LoVo (cell line): ENCODE data around the gene SELENOO.

ENCODE experiments used
- DNase-seq: peaks from one replicate; pipeline ENCODE4 v3.0.0-alpha.2; 2016; ENCODE audit warnings: low spot score

Gene SELENOO

GRCh38 chr22:50255099-50255498 lies 54.3 kb downstream of the SELENOO start:
- no peak for DNase-seq

GRCh38 chr22:50255607-50256006 lies 54.8 kb downstream of the SELENOO start:
- no peak for DNase-seq

GRCh38 chr22:50256258-50256862 lies 55.5 kb downstream of the SELENOO start:
- DNase-seq = no peak

DNA sequence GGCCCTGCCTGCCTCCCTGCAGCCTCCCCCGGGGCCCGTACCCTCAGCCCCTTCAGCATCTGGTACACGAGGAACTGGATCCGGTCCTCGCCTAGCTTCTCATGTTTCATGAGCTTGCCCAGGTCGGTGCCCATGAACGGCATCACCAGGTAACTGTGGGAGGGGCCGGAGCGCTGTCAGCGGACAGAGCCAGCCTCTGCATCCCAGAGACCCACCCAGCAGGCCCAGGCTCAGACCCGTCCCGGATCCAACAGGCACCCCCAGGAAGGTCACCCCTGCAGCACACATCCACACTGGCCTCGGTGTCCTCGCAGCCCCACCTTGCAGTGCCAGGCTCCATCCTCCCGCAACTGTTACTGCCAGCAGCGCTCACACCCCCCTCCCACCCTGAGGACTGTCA lies 56.2 kb downstream of the SELENOO start:
- no peak for DNase-seq

- DNase-seq = no peak
Measured at GRCh38 chr22:50257451-50258360, 56.9 kb downstream of the SELENOO start.

GRCh38 chr22:50258361-50259292 lies 57.8 kb downstream of the SELENOO start:
- no peak for DNase-seq

DNA sequence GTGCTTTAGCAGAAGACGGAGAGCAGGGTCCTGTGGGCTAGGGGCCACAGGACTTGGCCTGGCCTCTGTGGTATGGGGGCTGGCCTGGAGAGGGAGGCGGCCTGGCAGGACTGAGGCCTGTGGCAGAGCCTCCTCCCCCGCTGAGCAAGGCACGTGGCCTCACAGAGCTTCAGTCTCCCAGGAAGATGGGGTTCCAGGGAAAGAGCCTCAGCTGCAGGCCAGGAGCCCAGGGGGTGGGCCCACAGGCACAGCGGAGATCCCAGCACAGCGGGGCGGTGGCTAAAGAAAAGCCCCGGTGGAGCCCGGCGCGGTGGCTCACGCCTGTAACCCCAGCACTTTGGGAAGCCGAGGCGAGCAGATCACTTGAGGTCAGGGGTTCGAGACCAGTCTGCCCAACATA lies 58.5 kb downstream of the SELENOO start:
- no peak for DNase-seq

- no peak for DNase-seq
Measured at GRCh38 chr22:50260434-50260800, 59.6 kb downstream of the SELENOO start.

GRCh38 chr22:50260801-50261614 lies 60.2 kb downstream of the SELENOO start:
- DNase-seq = peak; percentile 45

GRCh38 chr22:50261615-50262459 lies 61.0 kb downstream of the SELENOO start, which contains the start of gene MAPK12:
Gene MAPK12, minus strand, starts transcription at chr22:50261683. Its CDS starts 174 bp downstream, at chr22:50261509.
- no peak for DNase-seq

GRCh38 chr22:50262460-50262911 lies 61.7 kb downstream of the SELENOO start:
- no peak for DNase-seq

DNA sequence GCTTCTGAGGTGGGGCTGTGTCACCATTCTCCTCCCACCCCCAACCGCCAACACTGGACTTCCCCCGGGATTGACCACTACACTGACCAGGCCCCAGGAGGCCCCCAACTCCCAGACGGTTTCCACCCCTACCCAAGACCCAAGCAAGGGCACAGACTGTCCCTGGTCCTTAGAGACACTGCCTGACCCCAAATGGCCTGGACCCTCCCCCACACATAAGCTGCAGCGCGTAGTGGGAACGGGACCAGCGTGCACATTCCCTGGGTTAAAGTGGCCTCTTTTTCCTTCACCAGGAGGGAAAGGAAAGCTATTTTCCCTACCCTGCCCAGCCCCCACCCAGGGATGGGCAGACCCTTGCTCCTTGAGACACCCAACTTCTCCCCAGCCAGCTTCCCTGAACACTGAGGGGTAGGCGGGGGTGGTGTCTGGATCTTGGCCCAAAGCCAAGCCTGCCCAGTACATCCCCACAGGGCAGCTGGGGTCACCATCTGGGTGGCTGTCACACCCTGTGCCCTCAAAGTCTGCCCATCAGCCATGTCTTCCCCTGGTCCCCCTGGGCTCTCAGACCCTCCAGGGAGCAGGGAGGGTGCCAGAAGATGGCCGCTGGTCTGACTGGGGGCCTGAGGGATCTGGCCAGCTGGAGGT lies 62.3 kb downstream of the SELENOO start:
- no peak for DNase-seq

DNA sequence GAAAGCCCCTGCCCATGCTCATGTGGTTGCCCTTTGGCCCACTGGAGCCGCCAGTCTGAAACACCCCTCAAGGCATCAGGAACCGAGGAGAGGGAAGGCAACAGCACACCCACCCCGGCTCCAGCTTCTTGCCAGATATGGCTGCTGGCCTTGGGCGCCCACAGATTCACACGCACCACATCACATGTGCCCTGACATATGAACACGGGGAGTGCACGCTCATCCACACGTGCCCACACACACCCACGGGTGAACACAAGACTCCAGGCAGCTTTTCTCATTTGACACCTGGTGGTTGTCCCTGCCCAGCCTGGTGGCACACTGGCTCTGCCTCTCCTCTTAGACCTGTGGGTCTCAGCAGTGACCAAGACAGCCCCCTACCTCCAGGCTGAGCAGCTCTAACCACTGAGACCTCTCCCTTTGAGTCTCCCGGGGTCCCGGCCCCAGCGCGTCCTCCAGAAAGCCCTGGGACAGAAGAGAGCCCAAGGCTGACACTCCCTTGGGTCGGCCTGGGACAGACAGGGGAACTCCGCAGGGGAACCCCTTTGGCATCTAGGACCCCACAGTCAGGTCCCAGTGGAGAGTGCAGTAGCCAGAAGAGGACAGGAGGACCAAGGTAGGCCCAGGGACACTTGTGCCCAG lies 63.4 kb downstream of the SELENOO start:
- no peak for DNase-seq

DNA sequence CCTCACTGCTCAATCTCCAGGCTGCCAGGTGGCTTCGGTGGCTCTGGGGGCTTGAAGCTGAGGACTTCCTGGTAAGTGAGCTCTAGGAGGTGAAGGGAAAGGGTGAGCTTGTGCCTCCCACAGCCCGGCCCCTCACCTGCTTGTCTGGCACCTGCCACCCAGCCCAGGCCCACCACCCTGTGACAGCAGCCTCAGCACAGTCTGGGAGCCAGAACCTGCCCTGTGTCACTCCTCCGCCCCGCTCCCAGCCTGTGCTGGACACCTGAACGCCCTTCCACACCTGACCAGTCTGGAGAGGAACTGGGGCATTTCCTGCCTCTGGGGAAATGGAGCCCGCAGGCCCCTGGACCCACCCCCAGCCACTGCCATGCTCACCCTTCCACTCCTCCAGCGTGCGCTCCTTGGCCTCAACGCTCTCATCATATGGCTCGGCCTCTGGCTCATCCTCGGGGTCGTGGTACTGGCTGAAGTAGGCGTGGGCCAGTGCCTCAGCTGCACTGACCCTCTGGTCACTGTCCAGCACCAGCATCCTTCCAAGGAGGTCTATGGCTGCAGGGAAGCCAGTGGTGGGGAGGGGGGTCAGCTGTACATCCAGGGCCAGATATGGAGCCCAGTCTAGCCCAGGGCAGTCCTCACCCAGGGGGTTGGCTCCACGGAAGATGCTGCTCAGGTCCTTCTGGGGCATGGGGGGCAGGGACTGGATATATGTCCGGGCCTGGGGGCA lies 64.3 kb downstream of the SELENOO start:
- no peak for DNase-seq

GRCh38 chr22:50266994-50267393 lies 66.2 kb downstream of the SELENOO start:
- DNase-seq = no peak
